OCI-LY1 (cell line): Measurements from ENCODE around the gene SLC5A3.

ENCODE experiments used
- H2AFZ ChIP-seq: fragments of 200-600 bp; sonication (generic), shearing (Covaris generic); 2 replicates; pipeline ENCODE4 v1.6.0; 2014; ENCODE audit warnings: antibody characterized with exemption, mild to moderate bottlenecking, low read length
- H3F3A ChIP-seq: fragments of 200-600 bp; sonication (generic), shearing (Covaris generic); 2 replicates; pipeline ENCODE4 v1.6.0; 2014; ENCODE audit warnings: mild to moderate bottlenecking, antibody characterized with exemption, low read length, moderate library complexity; ENCODE audit not compliant: insufficient read depth
- H3K27ac ChIP-seq: fragments of 200-600 bp; sonication (generic); 2 replicates; pipeline ENCODE4 v1.5.1; 2014; ENCODE audit warnings: low read length, mixed run types, mild to moderate bottlenecking, low read depth; ENCODE audit not compliant: poor library complexity, severe bottlenecking
- H3K27me3 ChIP-seq: fragments of 200-600 bp; sonication (generic); 2 replicates; pipeline ENCODE4 v1.6.0; 2014; ENCODE audit warnings: antibody characterized with exemption, mild to moderate bottlenecking, low read length, moderate library complexity; ENCODE audit not compliant: insufficient read depth
- H3K36me3 ChIP-seq: fragments of 200-600 bp; sonication (generic); 2 replicates; pipeline ENCODE4 v1.6.1; 2014; ENCODE audit warnings: mild to moderate bottlenecking, antibody characterized with exemption, low read length, moderate library complexity, mixed read lengths; ENCODE audit not compliant: insufficient read depth
- H3K4me1 ChIP-seq: fragments of 200-600 bp; sonication (generic); 2 replicates; pipeline ENCODE4 v1.5.1; 2014; ENCODE audit warnings: mild to moderate bottlenecking, low read length, moderate library complexity; ENCODE audit not compliant: insufficient read depth, severe bottlenecking
- H3K4me2 ChIP-seq: fragments of 200-600 bp; sonication (generic), shearing (Covaris generic); 2 replicates; pipeline ENCODE4 v1.6.1; 2014; ENCODE audit warnings: low read length
- H3K4me3 ChIP-seq: fragments of 200-600 bp; sonication (generic); 2 replicates; pipeline ENCODE4 v1.5.1; 2014; ENCODE audit warnings: low read length, low read depth, mild to moderate bottlenecking, mixed read lengths; ENCODE audit not compliant: poor library complexity, severe bottlenecking
- H3K79me2 ChIP-seq: fragments of 200-600 bp; shearing (Covaris generic); 2 replicates; pipeline ENCODE4 v1.6.1; 2016; ENCODE audit warnings: mixed run types, low read length, mixed read lengths; ENCODE audit not compliant: insufficient read depth
- H3K9ac ChIP-seq: fragments of 200-600 bp; sonication (generic), shearing (Covaris generic); 2 replicates; pipeline ENCODE4 v1.6.1; 2014; ENCODE audit warnings: mild to moderate bottlenecking, low read length, mixed read lengths
- H3K9me2 ChIP-seq: fragments of 200-600 bp; sonication (generic), shearing (Covaris generic); 2 replicates; pipeline ENCODE4 v1.6.1; 2014; ENCODE audit warnings: low read depth, mild to moderate bottlenecking, low read length, mixed read lengths
- H3K9me3 ChIP-seq: fragments of 200-600 bp; shearing (Covaris generic); 2 replicates; pipeline ENCODE4 v1.6.1; 2014; ENCODE audit warnings: low read length, mixed read lengths
- H4K20me1 ChIP-seq: fragments of 200-600 bp; sonication (generic), shearing (Covaris generic); 2 replicates; pipeline ENCODE4 v1.6.0; 2016; ENCODE audit warnings: mild to moderate bottlenecking, low read length; ENCODE audit not compliant: insufficient read depth
- CTCF ChIP-seq: fragments of 200-600 bp; sonication (generic), shearing (Covaris generic); IDR thresholded peaks from 2 replicates; pipeline ENCODE4 v1.5.1; 2017; ENCODE audit warnings: mild to moderate bottlenecking, antibody characterized with exemption, low read length, moderate library complexity, mixed read lengths
- EZH2 ChIP-seq: fragments of 200-600 bp; sonication (generic), shearing (Covaris generic); IDR thresholded peaks from 2 replicates; pipeline ENCODE4 v1.8.0; 2017; ENCODE audit warnings: borderline replicate concordance, mixed run types, mild to moderate bottlenecking, antibody characterized with exemption, low read length, moderate library complexity, mixed read lengths

SLC5A3 gene

GRCh38 chr21:34034369-34035014, 38.9 kb upstream of the SLC5A3 start:
- H3K9me2 ChIP-seq = no peaks in the 10 kb centered on the region
- H3K4me2 ChIP-seq = no peak overlapping the region
- H3K79me2 ChIP-seq = no peaks in the 10 kb centered on the region
- H3K4me3 ChIP-seq = no peak overlapping the region
- no peaks in the 10 kb centered on the region for H3K36me3 ChIP-seq
- peaks cover 14% of the 10 kb centered on the region for H3K4me1 ChIP-seq
- no peaks in the 10 kb centered on the region for H3K27me3 ChIP-seq
- H2AFZ ChIP-seq = no peak overlapping the region
- H4K20me1 ChIP-seq = no peaks in the 10 kb centered on the region
- 0 out of 2 replicates have a peak, but pooled peaks cover 3% of the 10 kb centered on the region for H3K9me3 ChIP-seq
- no peak overlapping the region for H3K9ac ChIP-seq
- TF ChIP-seq CTCF (no peak), EZH2 (no peak)
- H3F3A ChIP-seq = no peaks in the 10 kb centered on the region
- no peak overlapping the region for H3K27ac ChIP-seq

- no peaks in the 10 kb centered on the region for H3K36me3 ChIP-seq
- peaks cover 5% of the 10 kb centered on the region for H3K4me1 ChIP-seq
- H3K27ac ChIP-seq = no peak overlapping the region
- H3K9me2 ChIP-seq = no peaks in the 10 kb centered on the region
- no peak for TF ChIP-seq CTCF
- no peak for TF ChIP-seq EZH2
- H4K20me1 ChIP-seq = no peaks in the 10 kb centered on the region
- H3F3A ChIP-seq = no peaks in the 10 kb centered on the region
- 0 out of 2 replicates have a peak, but pooled peaks cover 3% of the 10 kb centered on the region for H3K9me3 ChIP-seq
- H3K79me2 ChIP-seq = no peaks in the 10 kb centered on the region
- no peak overlapping the region for H3K4me2 ChIP-seq
- H2AFZ ChIP-seq = no peak overlapping the region
- H3K27me3 ChIP-seq = no peaks in the 10 kb centered on the region
- no peak overlapping the region for H3K9ac ChIP-seq
- no peak overlapping the region for H3K4me3 ChIP-seq
Measured at GRCh38 chr21:34035619-34036354, 37.6 kb upstream of the SLC5A3 start.

- no peaks in the 10 kb centered on the region for H3K79me2 ChIP-seq
- H2AFZ ChIP-seq = no peak overlapping the region
- no peak overlapping the region for H3K9ac ChIP-seq
- no peaks in the 10 kb centered on the region for H4K20me1 ChIP-seq
- no peaks in the 10 kb centered on the region for H3K4me1 ChIP-seq
- no peak overlapping the region for H3K4me3 ChIP-seq
- no peak overlapping the region for H3K4me2 ChIP-seq
- H3K9me2 ChIP-seq = no peaks in the 10 kb centered on the region
- TF ChIP-seq CTCF (no peak), EZH2 (no peak)
- no peak overlapping the region for H3K27ac ChIP-seq
- H3K9me3 ChIP-seq = 0 out of 2 replicates have a peak, but pooled peaks cover 3% of the 10 kb centered on the region
- no peaks in the 10 kb centered on the region for H3K36me3 ChIP-seq
- no peaks in the 10 kb centered on the region for H3F3A ChIP-seq
- H3K27me3 ChIP-seq = peaks cover under 1% of the 10 kb centered on the region; the same call in 1 of the 2 replicates
Measured at GRCh38 chr21:34037009-34037795, 36.2 kb upstream of the SLC5A3 start.
